HFFc6 (cell line): Measurements from ENCODE around the gene PRDX6. TPM values are rescaled to one million over a fixed set of nuclear protein-coding genes. Genes with fewer than 3 reads are reported as not detected.
"Not testable (repeated sequence)": the region's sequence is repeated elsewhere in the genome, so short reads cannot be mapped to it uniquely, and the experiment has no call there.

ENCODE experiments used
- DNase-seq: peaks from one replicate; pipeline ENCODE4 v3.0.0-alpha.2; 2018
- H3K27ac Mint-ChIP-seq: 2 replicates; pipeline ENCODE4 v1.8.0; 2020; ENCODE audit warnings: mild to moderate bottlenecking, mixed read lengths
- H3K27me3 Mint-ChIP-seq: 2 replicates; pipeline ENCODE4 v1.8.0; 2021; ENCODE audit warnings: mild to moderate bottlenecking, moderate library complexity, mixed read lengths; ENCODE audit not compliant: insufficient read depth
- H3K36me3 Mint-ChIP-seq: 2 replicates; pipeline ENCODE4 v1.8.0; 2021; ENCODE audit warnings: low read depth, mixed read lengths
- H3K4me1 Mint-ChIP-seq: 2 replicates; pipeline ENCODE4 v1.8.0; 2020; ENCODE audit warnings: low read depth, mixed read lengths
- H3K4me3 Mint-ChIP-seq: 2 replicates; pipeline ENCODE4 v1.8.0; 2020; ENCODE audit warnings: mild to moderate bottlenecking, moderate library complexity, mixed read lengths
- H3K9me3 Mint-ChIP-seq: 2 replicates; pipeline ENCODE4 v1.8.0; 2020; ENCODE audit warnings: mild to moderate bottlenecking, mixed read lengths
- total RNA-seq, 6 experiments: library from RNA; stranded (reverse); fragmentation: NEBNext Ultra II Directional; extraction: Animal tissue kit (Norgen Biotek cat#: 25700); gene quantifications; 2 replicates in 1 of 6; 3 replicates in 5 of 6; pipeline ENCODE4 v1.2.3, GENCODE V29; 2021
- TF ChIP-seq, protein P1 (sequence below): fragments of 200-600 bp; sonication (generic); IDR thresholded peaks from 2 replicates; pipeline ENCODE4 v1.5.0; 2021; ENCODE audit warnings: antibody characterized with exemption, mild to moderate bottlenecking

Gene PRDX6
- total RNA-seq, 6 experiments from 2014 or later: 527 to 1,396 (median 553) TPM

DNA sequence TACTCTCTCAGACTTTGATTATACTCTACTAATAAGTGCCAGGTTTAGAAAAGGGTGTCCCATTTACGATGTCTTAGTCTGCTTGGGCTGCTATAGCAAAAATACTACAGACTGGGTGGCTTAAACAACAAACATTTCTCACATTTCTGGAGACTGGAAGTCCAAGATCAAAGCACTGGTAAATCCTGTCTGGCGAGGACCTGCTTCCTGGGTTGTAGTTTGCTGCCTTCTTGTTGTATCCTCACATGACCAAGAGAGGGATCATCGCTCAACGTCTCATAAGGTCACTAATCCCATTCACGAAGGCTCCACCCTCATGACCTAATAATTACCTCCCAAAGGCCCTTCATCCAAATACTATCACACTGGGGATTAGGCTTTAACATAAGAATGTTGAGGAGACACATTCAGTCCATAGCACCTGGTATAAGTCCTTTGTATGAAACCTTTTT lies 12.0 kb downstream of the PRDX6 start:
- no peak for DNase-seq
- Mint-ChIP-seq H3K4me1 (peaks cover 9% of the 10 kb centered on the region; the same call in 1 of the 2 replicates), H3K36me3 (peaks cover 41% of the 10 kb centered on the region), H3K27ac (0 out of 2 replicates have a peak overlapping the region, but pooled peaks have one; percentile 2), H3K4me3 (no peak overlapping the region), H3K9me3 (peaks cover 5% of the 10 kb centered on the region), H3K27me3 (peaks cover 4% of the 10 kb centered on the region)
- TF ChIP-seq, protein P1, sequence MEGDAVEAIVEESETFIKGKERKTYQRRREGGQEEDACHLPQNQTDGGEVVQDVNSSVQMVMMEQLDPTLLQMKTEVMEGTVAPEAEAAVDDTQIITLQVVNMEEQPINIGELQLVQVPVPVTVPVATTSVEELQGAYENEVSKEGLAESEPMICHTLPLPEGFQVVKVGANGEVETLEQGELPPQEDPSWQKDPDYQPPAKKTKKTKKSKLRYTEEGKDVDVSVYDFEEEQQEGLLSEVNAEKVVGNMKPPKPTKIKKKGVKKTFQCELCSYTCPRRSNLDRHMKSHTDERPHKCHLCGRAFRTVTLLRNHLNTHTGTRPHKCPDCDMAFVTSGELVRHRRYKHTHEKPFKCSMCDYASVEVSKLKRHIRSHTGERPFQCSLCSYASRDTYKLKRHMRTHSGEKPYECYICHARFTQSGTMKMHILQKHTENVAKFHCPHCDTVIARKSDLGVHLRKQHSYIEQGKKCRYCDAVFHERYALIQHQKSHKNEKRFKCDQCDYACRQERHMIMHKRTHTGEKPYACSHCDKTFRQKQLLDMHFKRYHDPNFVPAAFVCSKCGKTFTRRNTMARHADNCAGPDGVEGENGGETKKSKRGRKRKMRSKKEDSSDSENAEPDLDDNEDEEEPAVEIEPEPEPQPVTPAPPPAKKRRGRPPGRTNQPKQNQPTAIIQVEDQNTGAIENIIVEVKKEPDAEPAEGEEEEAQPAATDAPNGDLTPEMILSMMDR: no peak

DNA sequence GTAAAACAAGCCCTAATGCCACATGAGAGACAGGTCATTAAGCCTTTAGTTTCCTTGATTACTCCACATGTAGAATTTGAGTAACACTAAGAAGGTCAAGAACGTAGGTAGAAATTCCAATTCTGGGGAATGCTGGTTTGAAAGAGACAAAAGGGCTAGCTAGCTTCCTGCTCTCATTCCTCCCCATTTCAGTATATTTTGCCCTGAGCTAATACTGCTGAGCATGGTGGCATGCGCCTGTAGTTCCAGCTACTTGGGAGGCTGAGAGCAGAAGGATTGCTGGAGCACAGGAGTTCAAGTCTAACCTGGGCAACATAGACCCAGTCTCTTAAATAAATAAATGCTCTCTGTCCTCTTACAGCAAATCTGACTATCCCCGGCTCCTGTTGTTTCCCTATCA lies 12.8 kb downstream of the PRDX6 start:
- DNase-seq: no peak
- Mint-ChIP-seq H3K9me3 (peaks cover 5% of the 10 kb centered on the region), H3K36me3 (peaks cover 34% of the 10 kb centered on the region), H3K27me3 (peaks cover 4% of the 10 kb centered on the region), H3K27ac (peak overlapping the region; percentile 33; the same call in 1 of the 2 replicates), H3K4me3 (no peak overlapping the region), H3K4me1 (peaks cover 6% of the 10 kb centered on the region; the same call in 1 of the 2 replicates)
- TF ChIP-seq, protein P1: no peak

DNA sequence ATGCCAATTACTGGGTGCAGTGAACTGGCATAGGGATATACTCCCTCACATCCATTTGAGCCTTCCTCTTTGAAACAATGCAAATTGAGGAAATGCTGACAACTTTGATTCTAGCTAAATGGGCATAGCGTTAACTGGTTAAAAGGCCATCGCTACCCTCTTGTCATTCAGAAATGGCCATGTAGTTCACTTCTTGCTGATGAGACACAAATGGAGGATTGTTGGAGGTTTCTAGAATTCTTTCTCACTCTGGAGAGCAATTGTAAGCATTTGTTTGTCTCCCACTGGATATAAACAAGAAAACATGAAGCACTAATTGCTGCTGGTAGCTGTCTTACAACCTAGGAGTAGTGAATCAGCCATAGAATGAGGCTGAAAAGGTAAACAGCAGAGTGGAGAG lies 14.4 kb downstream of the PRDX6 start:
- Mint-ChIP-seq H3K27ac (no peak overlapping the region), H3K9me3 (peaks cover 5% of the 10 kb centered on the region), H3K4me3 (no peak overlapping the region), H3K4me1 (peaks cover 6% of the 10 kb centered on the region; the same call in 1 of the 2 replicates), H3K36me3 (peaks cover 21% of the 10 kb centered on the region), H3K27me3 (peaks cover 4% of the 10 kb centered on the region)
- TF ChIP-seq, protein P1: no peak
- no peak for DNase-seq

DNA sequence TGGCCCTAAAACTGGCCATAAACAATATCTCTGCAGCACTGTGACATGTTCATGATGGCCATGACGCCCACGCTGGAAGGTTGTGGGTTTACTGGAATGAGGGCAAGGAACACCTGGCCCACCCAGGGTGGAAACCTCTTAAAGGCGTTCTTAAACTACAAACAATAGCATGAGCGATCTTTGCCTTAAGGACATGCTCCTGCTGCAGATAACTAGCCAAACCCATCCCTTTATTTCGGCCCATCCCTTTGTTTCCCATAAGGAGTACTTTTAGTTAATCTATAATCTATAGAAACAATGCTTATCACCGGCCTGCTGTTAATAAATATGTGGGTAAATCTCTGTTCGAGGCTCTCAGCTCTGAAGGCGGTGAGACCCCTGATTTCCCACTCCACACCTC lies 16.0 kb downstream of the PRDX6 start:
- not testable (repeated sequence) for DNase-seq, H3K27me3 Mint-ChIP-seq, H3K4me3 Mint-ChIP-seq, H3K27ac Mint-ChIP-seq, H3K9me3 Mint-ChIP-seq, H3K4me1 Mint-ChIP-seq
- peaks cover 12% of the 10 kb centered on the region for H3K36me3 Mint-ChIP-seq

DNA sequence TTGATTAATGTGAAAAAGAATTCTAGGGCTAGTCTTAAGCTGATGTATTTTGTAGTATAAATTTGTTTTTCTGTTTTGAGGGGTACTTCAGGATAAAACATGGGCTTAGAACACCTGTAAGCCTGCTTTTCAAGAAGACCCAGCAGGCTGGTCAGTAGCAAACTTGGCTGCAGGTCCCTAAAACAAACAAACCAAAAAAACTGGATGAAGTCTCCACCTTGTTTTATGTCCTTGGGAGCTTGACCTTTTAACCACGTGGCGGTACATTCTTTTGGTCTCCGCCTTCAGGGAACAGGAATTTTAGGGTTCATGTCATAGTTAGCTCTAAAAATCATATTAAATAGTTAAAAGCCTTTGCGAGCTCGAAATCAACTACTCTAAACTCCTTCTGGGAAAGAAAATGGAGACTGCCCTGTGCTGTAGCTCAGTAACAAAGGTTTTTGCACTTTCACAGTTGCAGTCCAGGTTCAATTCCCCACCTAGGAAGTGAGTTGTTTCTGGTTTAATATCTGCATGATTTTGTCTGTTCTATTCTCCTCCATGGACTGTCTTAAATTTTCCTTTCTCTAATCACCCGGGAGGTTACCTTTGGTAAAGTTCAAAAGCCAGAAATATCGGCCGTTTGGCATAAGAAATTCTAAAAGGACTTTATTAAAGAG lies 18.6 kb downstream of the PRDX6 start:
- peaks cover 9% of the 10 kb centered on the region for H3K9me3 Mint-ChIP-seq
- H3K36me3 Mint-ChIP-seq: no peaks in the 10 kb centered on the region; the same call in 1 of the 2 replicates
- TF ChIP-seq, protein P1: no peak
- no peak overlapping the region for H3K4me3 Mint-ChIP-seq
- no peak overlapping the region for H3K27ac Mint-ChIP-seq
- no peak for DNase-seq
- no peaks in the 10 kb centered on the region for H3K4me1 Mint-ChIP-seq
- peaks cover 4% of the 10 kb centered on the region; the same call in 1 of the 2 replicates for H3K27me3 Mint-ChIP-seq

DNA sequence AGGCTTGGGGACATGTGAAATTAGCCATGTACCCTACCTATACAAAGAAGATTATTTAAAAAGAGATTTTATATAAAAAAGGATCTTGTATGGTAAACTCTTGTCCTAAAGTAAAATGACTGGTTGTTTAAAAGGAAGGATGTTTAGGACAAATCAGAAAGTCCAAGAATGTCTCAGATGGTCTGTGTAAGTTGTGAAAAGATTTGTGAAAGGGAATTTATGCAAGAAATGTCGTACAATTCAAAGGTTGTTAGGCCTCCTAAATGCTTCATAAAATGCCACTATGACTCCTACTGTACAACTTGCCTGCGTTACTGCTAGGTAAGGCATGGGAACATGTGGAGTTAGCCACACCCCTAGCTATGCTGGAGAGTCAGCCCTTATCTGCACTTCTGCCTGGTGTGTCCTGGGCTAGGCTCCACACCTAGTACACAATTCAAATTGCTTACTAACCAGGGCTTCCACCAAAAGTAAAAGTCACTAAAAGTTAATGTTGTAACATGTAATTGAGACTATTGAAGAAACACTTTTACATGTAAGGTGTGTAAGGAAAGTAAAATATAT lies 19.7 kb downstream of the PRDX6 start:
- Mint-ChIP-seq H3K27ac (no peak overlapping the region), H3K4me3 (no peak overlapping the region), H3K4me1 (no peaks in the 10 kb centered on the region), H3K27me3 (peaks cover 4% of the 10 kb centered on the region; the same call in 1 of the 2 replicates), H3K9me3 (peaks cover 9% of the 10 kb centered on the region), H3K36me3 (no peaks in the 10 kb centered on the region; the same call in 1 of the 2 replicates)
- TF ChIP-seq, protein P1: no peak
- DNase-seq: no peak
